Upper lobe of left lung (tissue), 6 donors: ENCODE measurements around the gene CD200R1. TPM values are rescaled to one million over a fixed set of nuclear protein-coding genes. Genes with fewer than 3 reads are reported as not detected.

ENCODE experiments used
- ATAC-seq, 2 donors: fragments of 200-7000 bp; cut with Tn5 transposase; one replicate each; pipeline ENCODE4 v1.9.1; 2022; ENCODE audit warnings: mild to moderate bottlenecking in 2 of 2, moderate library complexity in 2 of 2; ENCODE audit not compliant: low FRiP score in 2 of 2
- DNase-seq, 2 donors: peaks; one replicate each; pipeline ENCODE4 v3.0.0-alpha.2; 2019 to 2020
- H3K27ac ChIP-seq, 4 donors: fragments of 200-600 bp; sonication (generic); one replicate each; pipeline ENCODE4 v1.5.1; 2016 to 2019
- H3K27me3 ChIP-seq, 4 donors: fragments of 200-600 bp; sonication (generic); one replicate each; pipeline ENCODE4 v1.5.1; 2017 to 2019
- H3K36me3 ChIP-seq, 4 donors: fragments of 200-600 bp; sonication (generic); one replicate each; pipeline ENCODE4 v1.5.1; 2016 to 2019
- H3K4me1 ChIP-seq, 4 donors: fragments of 200-600 bp; sonication (generic); one replicate each; pipeline ENCODE4 v1.5.1; 2018 to 2019
- H3K4me3 ChIP-seq, 4 donors: fragments of 200-600 bp; sonication (generic); one replicate each; pipeline ENCODE4 v1.5.1; 2017 to 2019; ENCODE audit warnings: mild to moderate bottlenecking in 2 of 4, moderate library complexity in 1 of 4
- H3K9me3 ChIP-seq, 4 donors: fragments of 200-600 bp; sonication (generic); one replicate each; pipeline ENCODE4 v1.5.1; 2018 to 2019
- CTCF ChIP-seq, 6 experiments: fragments of 450-650 bp in 4 of 6; fragments of 200-600 bp in 2 of 6; sonication (generic) in 2 of 6; IDR thresholded peaks; one replicate each; pipeline ENCODE4 v1.5.1; 2016 to 2019; ENCODE audit warnings: antibody characterized with exemption in 6 of 6
- EP300 ChIP-seq, 4 donors: sonication (generic); formaldehyde crosslinking; IDR thresholded peaks; one replicate each; pipeline ENCODE4 v1.5.1; 2017; ENCODE audit warnings: antibody characterized with exemption in 4 of 4, control low read depth in 2 of 4
- POLR2A ChIP-seq, 4 donors: fragments of 450-650 bp; IDR thresholded peaks; one replicate each; pipeline ENCODE4 v1.5.1; 2016 to 2017; ENCODE audit warnings: antibody characterized with exemption in 4 of 4, mild to moderate bottlenecking in 2 of 4
- POLR2AphosphoS5 ChIP-seq, 2 donors: sonication (generic); formaldehyde crosslinking; IDR thresholded peaks; one replicate each; pipeline ENCODE4 v1.5.1; 2017; ENCODE audit warnings: antibody characterized with exemption in 2 of 2
- WGBS, 2 donors: methylation state at CpG; one replicate each; pipeline ENCODE4 v1.1.5; 2017 to 2018; 5-methylcytosine and 5-hydroxymethylcytosine counted together
- total RNA-seq, 6 donors: library from RNA; depleted of rRNA in 4 of 6; stranded (reverse); fragments of >200 nt in 4 of 6; gene quantifications; one replicate each; pipeline versions ENCODE4 v1.1.0 to v1.2.1, GENCODE V29; 2016 to 2021
- donor health status: DM: no; HTN: no; CAD: no; lungs with moderate emphysema.
- donor health status: DM: no; HTN: yes; CAD: no; lungs with severe emphysema.

The CD200R1 gene
- total RNA-seq, 6 donors from 2014 or later = under 0.01 to 2.5 (median 1.1) TPM; not detected in 1

- peaks cover 0 to 11% (median 8%) of the 10 kb centered on the region in 4 donors for H3K9me3 ChIP-seq
- WGBS, 2 donors = 100% methylated on average over 1 of the region's 1 CpG
- H3K36me3 ChIP-seq = no peaks in the 10 kb centered on the region
- peak overlapping the region in 1 of 4 donors; percentile 54 for H3K27ac ChIP-seq
- TF ChIP-seq EP300 (IDR thresholded peaks at IDR 0.05) (no peak), CTCF (IDR thresholded peaks at IDR 0.05) (no peak), POLR2A (IDR thresholded peaks at IDR 0.05) (no peak), POLR2AphosphoS5 (IDR thresholded peaks at IDR 0.05) (no peak)
- DNase-seq (no peak), ATAC-seq (no peak)
- peaks cover 0 to 4% (median 0%) of the 10 kb centered on the region in 4 donors for H3K4me1 ChIP-seq
- H3K4me3 ChIP-seq = no peak overlapping the region
- H3K27me3 ChIP-seq = no peaks in the 10 kb centered on the region
Measured at GRCh38 chr3:112967425-112967824, 7.5 kb downstream of the CD200R1 start.

- peak in 1 of 2 donors; percentile 56 for ATAC-seq
- no peak for DNase-seq
- TF ChIP-seq POLR2AphosphoS5 (IDR thresholded peaks at IDR 0.05) (no peak), EP300 (IDR thresholded peaks at IDR 0.05) (no peak), CTCF (IDR thresholded peaks at IDR 0.05) (no peak), POLR2A (IDR thresholded peaks at IDR 0.05) (no peak)
- Histone ChIP-seq H3K27me3 (no peaks in the 10 kb centered on the region), H3K27ac (no peak overlapping the region), H3K4me3 (no peak overlapping the region), H3K4me1 (peaks cover 0 to 4% (median 0%) of the 10 kb centered on the region in 4 donors), H3K36me3 (no peaks in the 10 kb centered on the region), H3K9me3 (peaks cover 0 to 11% (median 8%) of the 10 kb centered on the region in 4 donors)
- WGBS, 2 donors = 35 to 57% methylated on average over 2 of the region's 2 CpGs
Measured at GRCh38 chr3:112966633-112967032, 8.3 kb downstream of the CD200R1 start.

GRCh38 chr3:112965656-112966055 lies 9.2 kb downstream of the CD200R1 start:
- TF ChIP-seq EP300 (IDR thresholded peaks at IDR 0.05) (no peak), POLR2A (IDR thresholded peaks at IDR 0.05) (no peak), CTCF (IDR thresholded peaks at IDR 0.05) (no peak), POLR2AphosphoS5 (IDR thresholded peaks at IDR 0.05) (no peak)

GRCh38 chr3:112963683-112964082 lies 11.2 kb downstream of the CD200R1 start:
- DNase-seq (no peak), ATAC-seq (no peak)
- Histone ChIP-seq H3K9me3 (peaks cover 0 to 11% (median 8%) of the 10 kb centered on the region in 4 donors), H3K4me1 (peaks cover 0 to 4% (median 0%) of the 10 kb centered on the region in 4 donors), H3K4me3 (no peak overlapping the region), H3K36me3 (no peaks in the 10 kb centered on the region), H3K27ac (no peak overlapping the region), H3K27me3 (no peaks in the 10 kb centered on the region)
- TF ChIP-seq EP300 (IDR thresholded peaks at IDR 0.05) = no peak
- TF ChIP-seq POLR2A (IDR thresholded peaks at IDR 0.05) = no peak
- no peak for TF ChIP-seq POLR2AphosphoS5 (IDR thresholded peaks at IDR 0.05)
- TF ChIP-seq CTCF (IDR thresholded peaks at IDR 0.05) = no peak

More at GRCh38 chr3:112965656-112966055, 9.2 kb downstream of the CD200R1 start:
- H3K4me1 ChIP-seq = peaks cover 0 to 4% (median 0%) of the 10 kb centered on the region in 4 donors
- H3K27ac ChIP-seq = no peak overlapping the region
- 73 to 82% methylated on average over 6 of the region's 6 CpGs for WGBS, 2 donors
- H3K4me3 ChIP-seq = no peak overlapping the region
- H3K36me3 ChIP-seq = no peaks in the 10 kb centered on the region
- ATAC-seq (no peak), DNase-seq (peak in 1 of 2 donors; percentile 5)
- peaks cover 0 to 11% (median 8%) of the 10 kb centered on the region in 4 donors for H3K9me3 ChIP-seq
- H3K27me3 ChIP-seq = no peaks in the 10 kb centered on the region
